Activated T-helper 2 cell treated with anti-CD3 and anti-CD28 coated beads, Interferon-gamma antibody, Interleukin-2, Interleukin-4, amounts not matched to agents 10 μg/mL and 5 μg/mL and 100 μg/mL, durations not matched to agents 14 hours and 24 hours and 36 hours (primary cell): ENCODE results near the gene PHF12. TPM values are rescaled to one million over a fixed set of nuclear protein-coding genes. Genes with fewer than 3 reads are reported as not detected.
A peak's percentile ranks its signal among the peaks of the same experiment; 100 is the strongest.
"Not testable (repeated sequence)": the region's sequence is repeated elsewhere in the genome, so short reads cannot be mapped to it uniquely, and the experiment has no call there.

ENCODE experiments used
- DNase-seq: peaks from one replicate; pipeline ENCODE4 v3.0.0; 2021; ENCODE audit warnings: low spot score
- H3K27ac Mint-ChIP-seq: one replicate; pipeline ENCODE4 v1.8.0; 2021; ENCODE audit warnings: mixed read lengths
- H3K27me3 Mint-ChIP-seq: one replicate; pipeline ENCODE4 v1.8.0; 2021; ENCODE audit warnings: low read depth, mixed read lengths
- H3K36me3 Mint-ChIP-seq: one replicate; pipeline ENCODE4 v1.8.0; 2021; ENCODE audit warnings: low read depth, mixed read lengths
- H3K4me1 Mint-ChIP-seq: one replicate; pipeline ENCODE4 v1.8.0; 2021; ENCODE audit warnings: low read depth, mixed read lengths
- H3K4me3 Mint-ChIP-seq: one replicate; pipeline ENCODE4 v1.8.0; 2021; ENCODE audit warnings: low read depth, mild to moderate bottlenecking, moderate library complexity, mixed read lengths
- H3K9me3 Mint-ChIP-seq: one replicate; pipeline ENCODE4 v1.8.0; 2021; ENCODE audit warnings: mixed read lengths
- intact Hi-C: fragments of 100-400 bp; cut with micrococcal nuclease; formaldehyde crosslinking; loops from one replicate; pipeline ENCODE4 v1.15.1; 2023
- total RNA-seq: library from RNA; stranded (reverse); gene quantifications from 2 replicates; pipeline ENCODE4 v1.2.3, GENCODE V29; 2022

The PHF12 gene
- total RNA-seq, 1 donor from 2014 or later, result 59.5 TPM

DNA sequence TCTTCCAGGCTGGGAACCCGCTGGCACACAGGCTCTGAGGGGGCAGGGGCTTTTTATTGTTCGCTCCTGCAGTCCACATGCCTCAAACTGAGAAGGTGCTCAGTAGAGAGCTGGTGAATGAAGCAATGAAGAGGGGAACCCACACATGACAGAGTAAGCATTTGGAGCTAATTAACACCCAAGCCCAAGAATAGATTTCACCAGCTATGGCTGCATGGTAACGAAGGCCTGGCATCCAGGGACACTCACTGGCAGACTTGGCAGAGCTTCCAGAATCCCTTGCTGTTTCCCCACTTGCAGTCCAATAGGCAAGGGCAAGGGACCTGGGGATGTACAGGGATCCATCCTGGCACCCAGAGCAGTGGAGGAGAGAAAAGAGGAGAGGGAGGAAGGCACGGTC lies 66.0 kb downstream of the PHF12 start:
- no peaks in the 10 kb centered on the region for H3K27me3 Mint-ChIP-seq
- no peak overlapping the region for H3K27ac Mint-ChIP-seq
- no peak overlapping the region for H3K4me3 Mint-ChIP-seq
- peaks cover 8% of the 10 kb centered on the region for H3K4me1 Mint-ChIP-seq
- H3K36me3 Mint-ChIP-seq, result peaks cover 47% of the 10 kb centered on the region
- intact Hi-C loops, result no loop called here
- no peak for DNase-seq
- no peaks in the 10 kb centered on the region for H3K9me3 Mint-ChIP-seq

DNA sequence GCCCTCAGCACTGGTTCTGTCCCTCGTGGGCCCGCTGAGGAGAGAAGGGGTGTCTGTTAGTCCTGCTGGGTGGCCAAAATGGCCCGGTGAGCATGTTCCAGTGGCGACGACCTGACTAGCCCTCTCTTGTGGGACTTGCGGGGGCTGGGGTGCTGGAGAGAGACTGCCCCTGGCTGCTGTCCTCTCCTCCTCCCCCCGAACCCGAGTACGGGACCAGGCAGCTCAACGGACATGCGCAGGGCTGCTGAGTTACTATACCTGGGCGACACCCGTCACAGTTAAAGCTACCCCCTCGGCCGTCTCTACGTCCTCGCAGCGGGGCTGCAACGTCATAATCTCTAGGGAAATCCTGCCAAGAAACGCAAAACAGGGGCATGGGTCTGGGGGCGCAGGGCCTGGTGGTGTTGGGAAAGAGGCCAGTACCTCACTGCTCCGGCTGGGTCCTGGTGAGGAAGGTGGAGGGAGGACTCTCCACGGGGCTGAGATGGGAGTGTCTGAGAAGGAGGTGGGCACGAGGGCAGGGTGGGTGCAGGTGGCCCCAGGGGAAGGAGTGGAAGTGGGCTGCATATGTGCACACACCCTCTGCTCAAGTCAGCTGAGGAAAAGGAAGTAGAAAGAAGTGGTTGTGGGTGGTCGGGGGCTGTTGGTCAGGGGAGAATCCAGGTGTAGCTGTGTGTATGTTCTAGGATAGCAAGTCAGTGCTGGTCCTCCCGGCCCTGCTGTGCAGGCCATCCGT lies 67.2 kb downstream of the PHF12 start:
- Mint-ChIP-seq H3K4me1 (peaks cover 4% of the 10 kb centered on the region), H3K36me3 (peaks cover 50% of the 10 kb centered on the region), H3K27ac (no peak overlapping the region), H3K9me3 (no peaks in the 10 kb centered on the region), H3K4me3 (no peak overlapping the region), H3K27me3 (no peaks in the 10 kb centered on the region)
- intact Hi-C loops, result no loop called here
- DNase-seq, result no peak

DNA sequence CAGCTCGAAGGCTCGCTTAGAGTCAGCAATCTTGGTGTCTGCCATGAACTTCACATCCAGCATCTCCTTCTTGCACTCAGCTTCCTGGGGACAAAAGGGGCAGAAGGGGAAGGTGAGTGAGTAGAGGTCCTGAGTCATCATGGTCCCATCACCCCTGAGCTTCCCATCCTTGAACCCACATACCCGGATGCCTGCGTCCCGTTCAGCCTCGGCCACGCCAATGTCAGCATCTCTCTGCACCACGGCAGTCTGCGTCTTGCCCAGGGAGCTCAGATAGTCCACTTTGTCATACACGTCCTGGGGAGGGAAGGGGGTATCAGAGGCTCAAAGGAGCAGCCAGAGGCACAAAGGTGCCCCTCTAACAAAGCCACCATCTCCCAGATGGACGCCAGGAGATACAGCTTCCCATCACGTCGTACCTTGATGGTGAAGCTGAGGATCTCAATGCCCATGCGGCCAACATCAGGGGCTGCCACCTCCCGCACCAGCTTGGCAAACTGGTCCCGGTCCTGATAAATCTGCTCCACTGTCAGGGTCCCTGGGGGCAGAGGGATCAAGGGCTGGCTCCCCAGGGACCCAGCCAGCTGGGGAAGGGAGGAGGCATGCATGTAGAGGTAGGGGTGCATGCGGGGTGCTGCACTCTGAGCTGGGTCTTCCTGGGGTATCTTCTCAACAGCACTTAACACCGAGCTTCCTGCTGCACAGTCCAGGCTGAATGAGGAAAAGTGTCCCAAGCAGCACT lies 69.0 kb downstream of the PHF12 start:
- no peak for DNase-seq
- Mint-ChIP-seq H3K27me3 (no peaks in the 10 kb centered on the region), H3K9me3 (no peaks in the 10 kb centered on the region), H3K36me3 (peaks cover 59% of the 10 kb centered on the region), H3K27ac (no peak overlapping the region), H3K4me1 (no peaks in the 10 kb centered on the region), H3K4me3 (no peak overlapping the region)
- intact Hi-C loops, result no loop called here

DNA sequence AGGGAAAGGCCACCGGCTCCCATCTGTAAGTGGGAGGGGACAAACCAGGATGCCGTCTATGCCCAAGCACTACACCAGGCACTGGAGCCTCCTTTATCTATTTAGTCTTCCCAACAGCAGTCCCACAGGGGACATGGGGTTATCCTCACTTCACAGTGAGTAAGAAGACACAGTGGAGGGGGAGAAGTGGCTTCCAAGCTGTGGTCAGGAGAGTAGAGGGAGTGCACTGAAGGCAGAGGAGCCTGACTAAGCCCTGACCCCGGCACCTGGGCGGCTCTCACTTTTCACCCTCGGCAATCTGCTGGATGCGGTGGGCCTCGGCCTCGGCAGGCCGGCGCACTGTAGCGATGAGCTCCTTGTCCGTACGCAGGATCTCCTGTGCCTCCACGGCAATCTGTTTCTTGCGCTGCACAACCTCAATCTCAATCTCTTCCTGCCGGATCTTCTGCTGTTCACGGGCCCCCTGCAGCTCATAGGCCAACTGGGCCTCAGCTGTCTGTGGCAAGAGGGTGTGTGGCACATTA lies 69.7 kb downstream of the PHF12 start:
- DNase-seq, result no peak
- no peak overlapping the region for H3K27ac Mint-ChIP-seq
- H3K4me3 Mint-ChIP-seq, result no peak overlapping the region

GRCh38 chr17:28880572-28880945 lies 70.8 kb downstream of the PHF12 start:
- H3K36me3 Mint-ChIP-seq, result peaks cover 61% of the 10 kb centered on the region
- H3K4me1 Mint-ChIP-seq, result peaks cover 9% of the 10 kb centered on the region
- no peak for DNase-seq
- H3K4me3 Mint-ChIP-seq, result no peak overlapping the region
- no peak overlapping the region for H3K27ac Mint-ChIP-seq
- no peaks in the 10 kb centered on the region for H3K27me3 Mint-ChIP-seq
- intact Hi-C loops, result no loop called here
- H3K9me3 Mint-ChIP-seq, result no peaks in the 10 kb centered on the region

More for the DNA sequence above, 69.7 kb downstream of the PHF12 start:
- no peaks in the 10 kb centered on the region for H3K4me1 Mint-ChIP-seq
- H3K36me3 Mint-ChIP-seq, result peaks cover 61% of the 10 kb centered on the region
- intact Hi-C loops, result no loop called here
- no peaks in the 10 kb centered on the region for H3K27me3 Mint-ChIP-seq
- H3K9me3 Mint-ChIP-seq, result no peaks in the 10 kb centered on the region

GRCh38 chr17:28879886-28880571 lies 71.3 kb downstream of the PHF12 start:
- intact Hi-C loops, result no loop called here

GRCh38 chr17:28878981-28879380 lies 72.3 kb downstream of the PHF12 start:
- Mint-ChIP-seq H3K9me3 (no peaks in the 10 kb centered on the region), H3K4me1 (peaks cover 11% of the 10 kb centered on the region), H3K4me3 (no peak overlapping the region), H3K27me3 (no peaks in the 10 kb centered on the region), H3K27ac (no peak overlapping the region), H3K36me3 (peaks cover 51% of the 10 kb centered on the region)
- DNase-seq, result no peak
- intact Hi-C loops, result no loop called here

More at GRCh38 chr17:28879886-28880571, 71.3 kb downstream of the PHF12 start:
- Mint-ChIP-seq H3K27ac (peak overlapping the region; percentile 5), H3K4me1 (peaks cover 11% of the 10 kb centered on the region), H3K9me3 (no peaks in the 10 kb centered on the region), H3K36me3 (peaks cover 60% of the 10 kb centered on the region), H3K4me3 (no peak overlapping the region), H3K27me3 (no peaks in the 10 kb centered on the region)
- DNase-seq, result no peak

DNA sequence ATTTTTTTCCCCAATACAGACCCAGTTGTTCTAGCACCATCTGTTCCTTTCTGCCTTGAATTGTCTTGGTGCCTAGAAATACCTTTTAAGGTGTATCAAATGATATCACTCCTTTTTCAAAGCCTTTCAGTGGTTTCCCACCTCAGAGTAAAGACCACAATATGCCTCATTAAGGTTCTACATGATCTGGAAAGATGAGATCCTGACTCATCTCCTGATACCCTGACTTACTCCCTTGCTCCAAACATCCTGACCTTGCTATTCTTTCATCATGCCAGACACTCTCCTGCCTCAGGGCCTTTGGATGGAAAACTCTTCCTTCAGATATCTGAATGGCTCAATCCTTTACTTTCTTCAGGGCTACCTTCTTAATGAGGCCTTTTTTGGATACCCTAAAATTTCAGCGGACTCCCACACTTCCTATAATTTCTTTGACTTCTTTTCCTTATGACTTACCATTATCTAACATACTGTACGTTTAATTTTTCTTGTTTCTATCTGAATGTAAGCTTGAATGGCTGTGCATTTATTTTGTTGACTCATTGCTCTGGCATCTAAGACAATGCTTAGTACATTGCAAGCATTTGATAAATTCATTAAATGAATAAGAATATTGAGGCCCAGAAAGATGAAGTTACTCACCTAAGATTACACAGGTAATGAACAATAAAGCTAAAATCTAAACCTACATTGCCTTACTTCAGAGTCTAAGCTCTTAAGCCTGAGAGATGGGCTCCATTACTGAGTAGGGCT lies 73.0 kb downstream of the PHF12 start:
- Mint-ChIP-seq H3K27ac (no peak overlapping the region), H3K4me1 (peaks cover 11% of the 10 kb centered on the region), H3K9me3 (no peaks in the 10 kb centered on the region), H3K36me3 (peaks cover 48% of the 10 kb centered on the region), H3K4me3 (no peak overlapping the region), H3K27me3 (no peaks in the 10 kb centered on the region)
- no peak for DNase-seq
- intact Hi-C loops, result no loop called here

DNA sequence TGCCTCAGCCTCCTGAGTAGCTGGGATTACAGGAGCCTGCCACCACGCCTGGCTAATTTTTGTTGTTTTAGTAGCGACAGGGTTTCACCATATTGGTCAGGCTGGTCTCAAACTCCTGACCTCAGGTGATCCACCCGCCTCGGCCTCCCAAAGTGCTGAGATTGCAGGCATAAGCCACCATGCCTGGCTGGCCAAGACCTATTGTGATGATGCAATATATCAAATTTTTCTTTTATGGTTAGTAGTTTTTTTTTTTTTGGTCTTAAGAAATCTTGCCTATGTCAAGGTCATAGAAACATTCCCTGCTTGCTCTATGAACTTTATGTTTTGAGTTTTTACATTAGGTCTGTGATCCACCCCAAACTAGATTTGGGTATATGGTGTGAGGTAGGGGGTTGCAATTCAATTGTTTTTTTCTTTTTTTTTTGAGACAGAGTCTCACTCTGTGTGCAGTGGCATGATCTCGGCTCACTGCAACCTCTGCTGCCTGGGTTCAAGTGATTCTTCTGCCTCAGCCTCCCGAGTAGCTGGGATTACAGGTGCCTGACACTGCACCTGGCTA lies 74.1 kb downstream of the PHF12 start:
- intact Hi-C loops, result not testable (repeated sequence)

DNA sequence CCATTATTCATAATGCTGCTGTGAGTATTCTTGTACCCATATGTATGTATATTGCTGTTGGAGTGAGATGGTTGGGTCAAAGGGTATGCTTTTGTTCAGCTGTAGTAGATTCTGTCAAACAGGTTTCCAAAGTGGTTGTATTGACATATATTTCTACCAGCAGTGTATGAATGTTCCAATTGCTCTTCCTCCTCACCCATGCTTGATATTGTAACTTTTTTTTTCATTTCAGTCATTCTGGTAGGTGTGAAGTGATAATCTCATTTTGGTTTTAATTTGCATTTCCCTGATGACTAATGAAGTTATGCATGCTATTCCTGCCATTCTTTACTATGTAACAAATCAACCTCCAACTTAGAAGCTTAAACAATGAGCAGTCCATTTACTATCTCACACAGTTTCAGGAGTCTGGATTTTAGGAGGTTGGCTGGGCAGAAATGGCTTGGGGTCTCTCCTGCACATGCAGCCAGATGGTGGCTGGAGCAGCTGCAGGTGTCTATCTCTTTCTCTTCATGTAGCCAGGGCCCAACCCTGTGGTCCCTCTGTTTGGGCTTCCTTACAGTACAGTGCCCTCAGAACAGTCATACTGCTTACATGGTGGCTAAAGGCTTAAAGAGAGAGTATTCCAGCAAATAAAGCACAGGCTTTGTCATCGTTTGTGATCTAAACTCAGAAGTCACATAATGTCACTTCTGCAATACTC lies 75.3 kb downstream of the PHF12 start:
- Mint-ChIP-seq H3K27me3 (no peaks in the 10 kb centered on the region), H3K4me3 (no peak overlapping the region), H3K36me3 (peaks cover 28% of the 10 kb centered on the region), H3K9me3 (no peaks in the 10 kb centered on the region), H3K4me1 (peaks cover 17% of the 10 kb centered on the region), H3K27ac (peak overlapping the region; percentile 7)
- DNase-seq, result no peak
- intact Hi-C loops, result no loop called here

More for the DNA sequence above, 74.1 kb downstream of the PHF12 start:
- DNase-seq, H3K4me3 Mint-ChIP-seq, H3K27ac Mint-ChIP-seq, H3K9me3 Mint-ChIP-seq, H3K27me3 Mint-ChIP-seq: not testable (repeated sequence)
- Mint-ChIP-seq H3K36me3 (peaks cover 37% of the 10 kb centered on the region), H3K4me1 (peaks cover 11% of the 10 kb centered on the region)

GRCh38 chr17:28874750-28875149 lies 76.6 kb downstream of the PHF12 start:
- intact Hi-C loops, result no loop called here
- Mint-ChIP-seq H3K27ac (no peak overlapping the region), H3K36me3 (peaks cover 18% of the 10 kb centered on the region), H3K4me1 (peaks cover 18% of the 10 kb centered on the region), H3K9me3 (no peaks in the 10 kb centered on the region), H3K27me3 (no peaks in the 10 kb centered on the region), H3K4me3 (no peak overlapping the region)
- DNase-seq, result no peak

- intact Hi-C loops, result no loop called here
Observed at GRCh38 chr17:28873839-28874238, 77.5 kb downstream of the PHF12 start.

More at GRCh38 chr17:28873839-28874238, 77.5 kb downstream of the PHF12 start:
- Mint-ChIP-seq H3K36me3 (peaks cover 14% of the 10 kb centered on the region), H3K27me3 (no peaks in the 10 kb centered on the region), H3K27ac (no peak overlapping the region), H3K9me3 (no peaks in the 10 kb centered on the region), H3K4me3 (no peak overlapping the region), H3K4me1 (peaks cover 18% of the 10 kb centered on the region)
- DNase-seq, result no peak
